Nephron (organoid): ENCODE results near the gene VPS13C.

Experiments used
- H3K27ac Mint-ChIP-seq, 3 experiments: 2 replicates each; pipeline ENCODE4 v1.8.0; 2020; ENCODE audit warnings: mixed read lengths in 3 of 3, mild to moderate bottlenecking in 2 of 3, moderate library complexity in 1 of 3
- H3K27me3 Mint-ChIP-seq: 2 replicates; pipeline ENCODE4 v1.8.0; 2021; ENCODE audit warnings: low read depth, mild to moderate bottlenecking, moderate library complexity, mixed read lengths
- H3K36me3 Mint-ChIP-seq: 2 replicates; pipeline ENCODE4 v1.8.0; 2020; ENCODE audit warnings: low read depth, mixed read lengths
- H3K4me1 Mint-ChIP-seq: 2 replicates; pipeline ENCODE4 v1.8.0; 2020; ENCODE audit warnings: mixed read lengths
- H3K4me3 Mint-ChIP-seq, 3 experiments: 2 replicates each; pipeline ENCODE4 v1.8.0; 2020; ENCODE audit warnings: mild to moderate bottlenecking in 3 of 3, mixed read lengths in 3 of 3, moderate library complexity in 2 of 3
- H3K9me3 Mint-ChIP-seq: 2 replicates; pipeline ENCODE4 v1.8.0; 2020; ENCODE audit warnings: mixed read lengths
- CTCF ChIP-seq, 3 experiments: fragments of 200-600 bp; sonication (generic); IDR thresholded peaks; one replicate each; pipeline ENCODE4 v1.5.0; 2021; ENCODE audit warnings: antibody characterized with exemption in 3 of 3; ENCODE audit not compliant: unreplicated experiment in 3 of 3

Gene VPS13C

GRCh38 chr15:61974759-61975158 is 85.5 kb downstream of the VPS13C start:
- TF ChIP-seq CTCF (IDR thresholded peaks at IDR 0.05; ENCODE audit: unreplicated experiment in 3 of 3): no peak
- Mint-ChIP-seq H3K9me3 (no peaks in the 10 kb centered on the region), H3K4me1 (no peaks in the 10 kb centered on the region), H3K27ac (no peak overlapping the region), H3K27me3 (no peaks in the 10 kb centered on the region), H3K4me3 (no peak overlapping the region), H3K36me3 (peaks cover 56% of the 10 kb centered on the region)

- Mint-ChIP-seq H3K27ac (no peak overlapping the region), H3K4me1 (no peaks in the 10 kb centered on the region), H3K36me3 (peaks cover 49% of the 10 kb centered on the region), H3K27me3 (no peaks in the 10 kb centered on the region), H3K9me3 (no peaks in the 10 kb centered on the region), H3K4me3 (no peak overlapping the region)
- no peak for TF ChIP-seq CTCF (IDR thresholded peaks at IDR 0.05; ENCODE audit: unreplicated experiment in 3 of 3)
These were observed 86.1 kb downstream of the VPS13C start for GRCh38 chr15:61974118-61974517.

DNA sequence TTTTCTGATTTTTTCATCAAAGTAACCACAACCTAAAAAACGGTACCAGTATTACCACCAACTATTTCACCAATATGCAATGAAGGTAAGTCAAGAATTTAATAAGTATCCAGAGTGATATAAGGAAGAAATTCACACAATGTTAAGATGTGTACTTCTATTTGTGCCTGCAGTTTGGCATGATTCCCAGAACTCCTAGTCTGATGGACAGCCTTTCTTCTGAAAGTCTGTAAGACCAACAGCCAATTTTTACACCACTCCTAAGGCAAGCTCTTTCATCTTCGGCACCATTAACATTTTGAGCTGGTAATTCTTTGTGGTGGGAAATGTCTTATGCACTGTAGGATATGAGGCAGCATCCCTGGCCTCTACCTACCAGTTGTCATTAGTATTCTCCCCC is 108.3 kb downstream of the VPS13C start:
- Mint-ChIP-seq H3K4me3 (no peak overlapping the region), H3K9me3 (no peaks in the 10 kb centered on the region)

GRCh38 chr15:61946778-61947177 is 113.5 kb downstream of the VPS13C start:
- Mint-ChIP-seq H3K9me3 (peaks cover 25% of the 10 kb centered on the region), H3K27me3 (peaks cover 4% of the 10 kb centered on the region), H3K4me3 (no peak overlapping the region), H3K36me3 (peaks cover 49% of the 10 kb centered on the region), H3K27ac (no peak overlapping the region), H3K4me1 (no peaks in the 10 kb centered on the region)
- TF ChIP-seq CTCF (IDR thresholded peaks at IDR 0.05; ENCODE audit: unreplicated experiment in 3 of 3): no peak

More for the DNA sequence above, 108.3 kb downstream of the VPS13C start:
- no peaks in the 10 kb centered on the region for H3K27me3 Mint-ChIP-seq
- TF ChIP-seq CTCF (IDR thresholded peaks at IDR 0.05; ENCODE audit: unreplicated experiment in 3 of 3): no peak
- H3K27ac Mint-ChIP-seq: no peak overlapping the region
- H3K36me3 Mint-ChIP-seq: peaks cover 46% of the 10 kb centered on the region
- H3K4me1 Mint-ChIP-seq: no peaks in the 10 kb centered on the region

- no peaks in the 10 kb centered on the region for H3K4me1 Mint-ChIP-seq
These were observed 116.3 kb downstream of the VPS13C start for GRCh38 chr15:61943992-61944391.

More at GRCh38 chr15:61943992-61944391, 116.3 kb downstream of the VPS13C start:
- peaks cover 44% of the 10 kb centered on the region for H3K36me3 Mint-ChIP-seq
- no peak overlapping the region for H3K27ac Mint-ChIP-seq
- no peak overlapping the region for H3K4me3 Mint-ChIP-seq
- TF ChIP-seq CTCF (IDR thresholded peaks at IDR 0.05; ENCODE audit: unreplicated experiment in 3 of 3): no peak
- H3K27me3 Mint-ChIP-seq: peaks cover 4% of the 10 kb centered on the region
- H3K9me3 Mint-ChIP-seq: peaks cover 25% of the 10 kb centered on the region
